ENCODE data around the gene MBP.
A peak's percentile ranks its signal among the peaks of the same experiment; 100 is the strongest.

The MBP gene

GRCh38 chr18:77003316-77003715, 129.3 kb downstream of the MBP start:
- no peak overlapping the region for H3K27ac ChIP-seq
- no peak for TF ChIP-seq CTCF (conservative IDR thresholded peaks at IDR 0.05)

GRCh38 chr18:77002496-77002895, 130.1 kb downstream of the MBP start:
- TF ChIP-seq CTCF (conservative IDR thresholded peaks at IDR 0.05): no peak

GRCh38 chr18:77001979-77002378, 130.6 kb downstream of the MBP start:
- H3K27ac ChIP-seq: no peak overlapping the region
- TF ChIP-seq CTCF (conservative IDR thresholded peaks at IDR 0.05): no peak

More at GRCh38 chr18:77002496-77002895, 130.1 kb downstream of the MBP start:
- no peak overlapping the region for H3K27ac ChIP-seq

- no peak for TF ChIP-seq CTCF (conservative IDR thresholded peaks at IDR 0.05)
- no peak overlapping the region; the same call in 1 of the 2 replicates for H3K27ac ChIP-seq
Measured at GRCh38 chr18:77001041-77001440, 131.5 kb downstream of the MBP start.

GRCh38 chr18:77000527-77000926, 132.1 kb downstream of the MBP start:
- TF ChIP-seq CTCF (conservative IDR thresholded peaks at IDR 0.05): peak; percentile 98
- H3K27ac ChIP-seq: no peak overlapping the region; the same call in 1 of the 2 replicates

GRCh38 chr18:76999077-76999476, 133.5 kb downstream of the MBP start:
- TF ChIP-seq CTCF (conservative IDR thresholded peaks at IDR 0.05): no peak
- no peak overlapping the region for H3K27ac ChIP-seq

- no peak for TF ChIP-seq CTCF (conservative IDR thresholded peaks at IDR 0.05)
- no peak overlapping the region for H3K27ac ChIP-seq
Measured at GRCh38 chr18:76997951-76998808, 134.4 kb downstream of the MBP start.
